WTC11 (cell line): Measurements from ENCODE around the gene REELD1.

ENCODE experiments used
- MAX ChIP-seq: sonication (generic); formaldehyde crosslinking; IDR thresholded peaks from 2 replicates; pipeline ENCODE4 v1.8.0; 2022; ENCODE audit warnings: mild to moderate bottlenecking, missing genetic modification reagents
- NFE2L1 ChIP-seq: sonication (generic); formaldehyde crosslinking; IDR thresholded peaks from 2 replicates; pipeline ENCODE4 v1.8.1; 2023; ENCODE audit warnings: missing genetic modification reagents
- TF ChIP-seq, protein P1 (sequence below): fragments of 200-600 bp; IDR thresholded peaks from 2 replicates; pipeline ENCODE4 v1.8.0; 2022; ENCODE audit warnings: antibody characterized with exemption

GRCh38 chr4:146265950-146266490, 51.7 kb downstream of the REELD1 start:
- no peak for TF ChIP-seq NFE2L1 (CRISPR knock-in tag)
- TF ChIP-seq MAX (CRISPR knock-in tag), result no peak
- TF ChIP-seq, protein P1, sequence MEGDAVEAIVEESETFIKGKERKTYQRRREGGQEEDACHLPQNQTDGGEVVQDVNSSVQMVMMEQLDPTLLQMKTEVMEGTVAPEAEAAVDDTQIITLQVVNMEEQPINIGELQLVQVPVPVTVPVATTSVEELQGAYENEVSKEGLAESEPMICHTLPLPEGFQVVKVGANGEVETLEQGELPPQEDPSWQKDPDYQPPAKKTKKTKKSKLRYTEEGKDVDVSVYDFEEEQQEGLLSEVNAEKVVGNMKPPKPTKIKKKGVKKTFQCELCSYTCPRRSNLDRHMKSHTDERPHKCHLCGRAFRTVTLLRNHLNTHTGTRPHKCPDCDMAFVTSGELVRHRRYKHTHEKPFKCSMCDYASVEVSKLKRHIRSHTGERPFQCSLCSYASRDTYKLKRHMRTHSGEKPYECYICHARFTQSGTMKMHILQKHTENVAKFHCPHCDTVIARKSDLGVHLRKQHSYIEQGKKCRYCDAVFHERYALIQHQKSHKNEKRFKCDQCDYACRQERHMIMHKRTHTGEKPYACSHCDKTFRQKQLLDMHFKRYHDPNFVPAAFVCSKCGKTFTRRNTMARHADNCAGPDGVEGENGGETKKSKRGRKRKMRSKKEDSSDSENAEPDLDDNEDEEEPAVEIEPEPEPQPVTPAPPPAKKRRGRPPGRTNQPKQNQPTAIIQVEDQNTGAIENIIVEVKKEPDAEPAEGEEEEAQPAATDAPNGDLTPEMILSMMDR, result no peak
